HepG2 (cell line): Measurements from ENCODE around the gene SASH3. TPM values are rescaled to one million over a fixed set of nuclear protein-coding genes. Genes with fewer than 3 reads are reported as not detected.

Experiments used
- IRX3 ChIP-seq: sonication (generic); formaldehyde crosslinking; IDR thresholded peaks from 2 replicates; pipeline ENCODE4 v1.8.1; 2023; ENCODE audit warnings: mild to moderate bottlenecking, low read depth, missing genetic modification reagents, borderline replicate concordance
- JUN ChIP-seq: sonication (generic); formaldehyde crosslinking; IDR thresholded peaks from 2 replicates; pipeline ENCODE4 v1.4.0; 2020; ENCODE audit warnings: mild to moderate bottlenecking, missing genetic modification reagents
- MXI1 ChIP-seq: IDR thresholded peaks from 3 replicates; pipeline ENCODE4 v1.6.1; 2012; ENCODE audit warnings: low read depth, low read length, inconsistent platforms, borderline replicate concordance
- SALL1 ChIP-seq: sonication (generic); formaldehyde crosslinking; IDR thresholded peaks from 2 replicates; pipeline ENCODE4 v1.8.0; 2022; ENCODE audit warnings: mild to moderate bottlenecking, missing genetic modification reagents
- SOX13 ChIP-seq, 3 experiments: fragments of 450-650 bp in 1 of 3; sonication (generic) in 1 of 3; formaldehyde crosslinking in 1 of 3; IDR thresholded peaks in 2 of 3; conservative IDR thresholded peaks in 1 of 3; 2 replicates each; pipeline versions ENCODE4 v1.5.0 to v1.6.1; 2016 to 2020; ENCODE audit warnings: antibody characterized with exemption in 1 of 3, mild to moderate bottlenecking in 1 of 3, missing compliant biosample characterization in 1 of 3, missing genetic modification reagents in 1 of 3, moderate library complexity in 1 of 3
- SOX5 ChIP-seq: IDR thresholded peaks from 2 replicates; pipeline ENCODE4 v1.6.1; 2016; ENCODE audit warnings: borderline replicate concordance
- SOX6 ChIP-seq, 2 experiments: fragments of 450-650 bp in 1 of 2; sonication (generic) in 1 of 2; formaldehyde crosslinking in 1 of 2; IDR thresholded peaks; 2 replicates each; pipeline versions ENCODE4 v1.4.0 to v1.6.1; 2017 to 2020; ENCODE audit warnings: antibody characterized with exemption in 1 of 2, mild to moderate bottlenecking in 1 of 2, missing genetic modification reagents in 1 of 2
- TBX2 ChIP-seq: sonication (generic); formaldehyde crosslinking; IDR thresholded peaks from 2 replicates; pipeline ENCODE4 v1.5.0; 2020; ENCODE audit warnings: missing genetic modification reagents, mild to moderate bottlenecking, borderline replicate concordance
- TRIM24 ChIP-seq: sonication (generic); formaldehyde crosslinking; IDR thresholded peaks from 2 replicates; pipeline ENCODE4 v1.8.0; 2022; ENCODE audit warnings: mild to moderate bottlenecking, missing genetic modification reagents
- ZFP62 ChIP-seq: sonication (generic); formaldehyde crosslinking; IDR thresholded peaks from 2 replicates; pipeline ENCODE4 v1.4.0; 2020; ENCODE audit warnings: missing genetic modification reagents
- ZKSCAN1 ChIP-seq: fragments of 150-350 bp; IDR thresholded peaks from 2 replicates; pipeline ENCODE4 v1.6.1; 2014; ENCODE audit warnings: low read length
- ZNF10 ChIP-seq: sonication (generic); formaldehyde crosslinking; IDR thresholded peaks from 2 replicates; pipeline ENCODE4 v1.4.0; 2020; ENCODE audit warnings: mild to moderate bottlenecking, low read depth, missing genetic modification reagents, borderline replicate concordance
- ZNF33A ChIP-seq: sonication (generic); formaldehyde crosslinking; IDR thresholded peaks from 2 replicates; pipeline ENCODE4 v1.5.1; 2020; ENCODE audit warnings: missing genetic modification reagents, mild to moderate bottlenecking, moderate library complexity, borderline replicate concordance
- ZSCAN25 ChIP-seq: sonication (generic); formaldehyde crosslinking; IDR thresholded peaks from 2 replicates; pipeline ENCODE4 v1.8.0; 2022; ENCODE audit warnings: mild to moderate bottlenecking, missing genetic modification reagents
- polyA plus RNA-seq, 8 experiments: library from polyadenylated mRNA; depleted of rRNA in 3 of 8; stranded (reverse) in 7 of 8; unstranded in 1 of 8; fragments of >200 nt; fragmentation: Illumina TruSeq in 4 of 8; extraction: Trizol in 4 of 8; gene quantifications; 2 replicates each; pipeline versions ENCODE4 v1.2.1 to v1.2.3, GENCODE V29; 2011 to 2016; ENCODE audit warnings: low read depth in 4 of 8, missing spikeins in 1 of 8, mixed read lengths in 1 of 8; ENCODE audit not compliant: insufficient read depth in 1 of 8
- total RNA-seq, 5 experiments: library from RNA; depleted of rRNA; stranded (reverse); fragments of >200 nt; fragmentation: Illumina TruSeq; extraction: Trizol; gene quantifications; 2 replicates each; pipeline ENCODE4 v1.2.3, GENCODE V29; 2016; ENCODE audit warnings: low read depth in 1 of 5
- TF ChIP-seq, protein P1 (sequence below): sonication (generic); formaldehyde crosslinking; IDR thresholded peaks from 2 replicates; pipeline ENCODE4 v1.4.0; 2020; ENCODE audit warnings: mild to moderate bottlenecking, missing genetic modification reagents
- TF ChIP-seq, protein P2 (sequence below), 2 experiments: sonication (generic) in 1 of 2; formaldehyde crosslinking in 1 of 2; IDR thresholded peaks; 2 replicates each; pipeline versions ENCODE4 v1.6.1 to v1.9.0; 2014 to 2022; ENCODE audit warnings: antibody characterized with exemption in 1 of 2, borderline replicate concordance in 1 of 2, inconsistent platforms in 1 of 2, low read depth in 1 of 2, missing genetic modification reagents in 1 of 2
- TF ChIP-seq, protein P3 (sequence below): sonication (generic); formaldehyde crosslinking; IDR thresholded peaks from 2 replicates; pipeline ENCODE4 v1.5.0; 2020; ENCODE audit warnings: mild to moderate bottlenecking, missing genetic modification reagents

SASH3 gene
- total and polyA plus RNA-seq, 2 of the 13 experiments (the other 11 are each of a cell fraction or from before 2014, with no cell fraction given) = 0.08 TPM; not detected in 1

DNA sequence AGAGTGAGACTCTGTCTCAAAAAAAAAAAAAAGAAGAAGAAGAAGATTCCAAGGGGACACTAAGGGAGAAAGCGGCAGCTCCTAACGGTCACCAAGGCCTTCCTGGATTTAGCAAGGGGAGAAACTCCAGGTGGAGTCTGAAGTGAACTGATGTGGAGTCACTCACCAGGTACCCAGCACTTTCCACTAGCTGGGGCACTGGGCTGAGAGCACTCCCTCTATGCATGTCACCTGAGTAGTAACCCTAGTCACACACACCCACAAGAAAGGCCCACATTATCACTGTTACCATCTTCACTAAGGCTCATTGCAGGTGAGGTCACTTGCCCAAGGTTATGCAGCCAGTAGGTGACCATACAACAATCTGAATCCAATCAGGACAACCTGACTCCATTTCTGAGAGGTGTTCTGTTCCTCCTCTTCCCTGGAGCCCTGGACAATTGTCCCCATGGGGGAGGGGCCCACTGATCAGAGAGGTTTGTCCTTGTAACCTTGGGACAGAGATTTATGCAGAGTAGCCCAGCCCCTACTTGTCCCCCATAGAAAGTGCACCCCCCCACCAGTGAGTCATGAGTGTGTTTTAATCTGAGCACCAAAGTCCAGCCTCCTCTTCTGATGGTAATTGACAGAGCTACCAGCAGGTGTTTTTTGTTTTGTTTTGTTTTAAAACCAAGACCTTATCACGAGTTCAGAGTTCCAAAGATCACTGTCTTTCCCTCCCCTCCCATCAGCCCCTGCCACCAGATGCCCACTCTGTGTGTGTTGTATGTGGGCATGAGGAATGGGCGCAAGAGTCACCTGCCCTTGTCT, 5.9 kb upstream of the SASH3 start (continued):
- TF ChIP-seq, protein P1, sequence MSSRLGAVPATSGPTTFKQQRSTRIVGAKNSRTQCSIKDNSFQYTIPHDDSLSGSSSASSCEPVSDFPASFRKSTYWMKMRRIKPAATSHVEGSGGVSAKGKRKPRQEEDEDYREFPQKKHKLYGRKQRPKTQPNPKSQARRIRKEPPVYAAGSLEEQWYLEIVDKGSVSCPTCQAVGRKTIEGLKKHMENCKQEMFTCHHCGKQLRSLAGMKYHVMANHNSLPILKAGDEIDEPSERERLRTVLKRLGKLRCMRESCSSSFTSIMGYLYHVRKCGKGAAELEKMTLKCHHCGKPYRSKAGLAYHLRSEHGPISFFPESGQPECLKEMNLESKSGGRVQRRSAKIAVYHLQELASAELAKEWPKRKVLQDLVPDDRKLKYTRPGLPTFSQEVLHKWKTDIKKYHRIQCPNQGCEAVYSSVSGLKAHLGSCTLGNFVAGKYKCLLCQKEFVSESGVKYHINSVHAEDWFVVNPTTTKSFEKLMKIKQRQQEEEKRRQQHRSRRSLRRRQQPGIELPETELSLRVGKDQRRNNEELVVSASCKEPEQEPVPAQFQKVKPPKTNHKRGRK (CRISPR knock-in tag) = no peak
- TF ChIP-seq ZKSCAN1 = 0 out of 2 replicates have a peak, but pooled peaks have one; percentile 16
- TF ChIP-seq, protein P2, sequence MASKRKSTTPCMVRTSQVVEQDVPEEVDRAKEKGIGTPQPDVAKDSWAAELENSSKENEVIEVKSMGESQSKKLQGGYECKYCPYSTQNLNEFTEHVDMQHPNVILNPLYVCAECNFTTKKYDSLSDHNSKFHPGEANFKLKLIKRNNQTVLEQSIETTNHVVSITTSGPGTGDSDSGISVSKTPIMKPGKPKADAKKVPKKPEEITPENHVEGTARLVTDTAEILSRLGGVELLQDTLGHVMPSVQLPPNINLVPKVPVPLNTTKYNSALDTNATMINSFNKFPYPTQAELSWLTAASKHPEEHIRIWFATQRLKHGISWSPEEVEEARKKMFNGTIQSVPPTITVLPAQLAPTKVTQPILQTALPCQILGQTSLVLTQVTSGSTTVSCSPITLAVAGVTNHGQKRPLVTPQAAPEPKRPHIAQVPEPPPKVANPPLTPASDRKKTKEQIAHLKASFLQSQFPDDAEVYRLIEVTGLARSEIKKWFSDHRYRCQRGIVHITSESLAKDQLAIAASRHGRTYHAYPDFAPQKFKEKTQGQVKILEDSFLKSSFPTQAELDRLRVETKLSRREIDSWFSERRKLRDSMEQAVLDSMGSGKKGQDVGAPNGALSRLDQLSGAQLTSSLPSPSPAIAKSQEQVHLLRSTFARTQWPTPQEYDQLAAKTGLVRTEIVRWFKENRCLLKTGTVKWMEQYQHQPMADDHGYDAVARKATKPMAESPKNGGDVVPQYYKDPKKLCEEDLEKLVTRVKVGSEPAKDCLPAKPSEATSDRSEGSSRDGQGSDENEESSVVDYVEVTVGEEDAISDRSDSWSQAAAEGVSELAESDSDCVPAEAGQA (IDR thresholded peaks at IDR 0.05; ENCODE audit: low read depth) = no peak
- TF ChIP-seq, protein P2 (CRISPR knock-in tag; IDR thresholded peaks at IDR 0.05; ENCODE audit: borderline replicate concordance) = no peak
- TF ChIP-seq TBX2 = no peak; the same call in 1 of the 2 replicates
- TF ChIP-seq ZFP62 (CRISPR knock-in tag) = no peak
- TF ChIP-seq SOX6 (IDR thresholded peaks at IDR 0.05) = no peak
- peak; percentile 85 for TF ChIP-seq SOX6 (CRISPR knock-in tag; IDR thresholded peaks at IDR 0.05)
- TF ChIP-seq, protein P3, sequence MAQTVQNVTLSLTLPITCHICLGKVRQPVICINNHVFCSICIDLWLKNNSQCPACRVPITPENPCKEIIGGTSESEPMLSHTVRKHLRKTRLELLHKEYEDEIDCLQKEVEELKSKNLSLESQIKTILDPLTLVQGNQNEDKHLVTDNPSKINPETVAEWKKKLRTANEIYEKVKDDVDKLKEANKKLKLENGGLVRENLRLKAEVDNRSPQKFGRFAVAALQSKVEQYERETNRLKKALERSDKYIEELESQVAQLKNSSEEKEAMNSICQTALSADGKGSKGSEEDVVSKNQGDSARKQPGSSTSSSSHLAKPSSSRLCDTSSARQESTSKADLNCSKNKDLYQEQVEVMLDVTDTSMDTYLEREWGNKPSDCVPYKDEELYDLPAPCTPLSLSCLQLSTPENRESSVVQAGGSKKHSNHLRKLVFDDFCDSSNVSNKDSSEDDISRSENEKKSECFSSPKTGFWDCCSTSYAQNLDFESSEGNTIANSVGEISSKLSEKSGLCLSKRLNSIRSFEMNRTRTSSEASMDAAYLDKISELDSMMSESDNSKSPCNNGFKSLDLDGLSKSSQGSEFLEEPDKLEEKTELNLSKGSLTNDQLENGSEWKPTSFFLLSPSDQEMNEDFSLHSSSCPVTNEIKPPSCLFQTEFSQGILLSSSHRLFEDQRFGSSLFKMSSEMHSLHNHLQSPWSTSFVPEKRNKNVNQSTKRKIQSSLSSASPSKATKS (CRISPR knock-in tag) = no peak
- TF ChIP-seq SOX13 (IDR thresholded peaks at IDR 0.05) = no peak
- TF ChIP-seq SOX13 (CRISPR knock-in tag; conservative IDR thresholded peaks at IDR 0.05 in 1 of 2, IDR thresholded peaks at IDR 0.05 in 1 of 2) = peak in 1 of 2 experiments; percentile 48; a peak in 1 of 4 replicates
- no peak for TF ChIP-seq TRIM24 (CRISPR knock-in tag)
- 0 out of 3 replicates have a peak, but pooled peaks have one; percentile 35 for TF ChIP-seq MXI1
- TF ChIP-seq ZSCAN25 (CRISPR knock-in tag) = no peak
- peak; percentile 27; the same call in 1 of the 2 replicates for TF ChIP-seq SALL1 (CRISPR knock-in tag)
- peak; percentile 55; the same call in 1 of the 2 replicates for TF ChIP-seq SOX5 (CRISPR knock-in tag)
- no peak for TF ChIP-seq IRX3 (CRISPR knock-in tag)
- no peak for TF ChIP-seq ZNF10 (CRISPR knock-in tag)
- TF ChIP-seq JUN = 0 out of 2 replicates have a peak, but pooled peaks have one; percentile 42
- TF ChIP-seq ZNF33A (CRISPR knock-in tag) = no peak
